ENCODE data around the gene PDZK1IP1.
"Not testable (repeated sequence)": the region's sequence is repeated elsewhere in the genome, so short reads cannot be mapped to it uniquely, and the experiment has no call there.

Gene PDZK1IP1

GRCh38 chr1:47174656-47175020 is 15.2 kb downstream of the PDZK1IP1 start:
- Histone ChIP-seq H3K4me2 (ENCODE audit: low read length) (no peak overlapping the region), H3K4me1 (ENCODE audit: control insufficient read depth, insufficient read depth, low read length) (peaks cover 3% of the 10 kb centered on the region), H3K9ac (ENCODE audit: low read depth, low read length) (no peak overlapping the region), H3K9me3 (replicated peaks; ENCODE audit: low read length) (no peaks in the 10 kb centered on the region), H3K36me3 (ENCODE audit: insufficient read depth, low read length) (no peaks in the 10 kb centered on the region), H3K27me3 (ENCODE audit: control insufficient read depth, insufficient read depth, low read length) (no peaks in the 10 kb centered on the region), H3K4me3 (ENCODE audit: low read length) (no peak overlapping the region)

- Histone ChIP-seq H3K27me3 (ENCODE audit: control insufficient read depth, insufficient read depth, low read length) (no peaks in the 10 kb centered on the region), H3K36me3 (ENCODE audit: insufficient read depth, low read length) (no peaks in the 10 kb centered on the region)
Measured at GRCh38 chr1:47172782-47173181, 17.1 kb downstream of the PDZK1IP1 start.

GRCh38 chr1:47164552-47164951 is 25.3 kb downstream of the PDZK1IP1 start:
- H3K9ac ChIP-seq (ENCODE audit: low read depth, low read length), result no peak overlapping the region
- no peaks in the 10 kb centered on the region for H3K9me3 ChIP-seq (replicated peaks; ENCODE audit: low read length)
- no peaks in the 10 kb centered on the region for H3K27me3 ChIP-seq (ENCODE audit: control insufficient read depth, insufficient read depth, low read length)
- H3K36me3 ChIP-seq (ENCODE audit: insufficient read depth, low read length), result no peaks in the 10 kb centered on the region
- H3K4me1 ChIP-seq (ENCODE audit: control insufficient read depth, insufficient read depth, low read length), result no peaks in the 10 kb centered on the region
- no peak overlapping the region for H3K4me2 ChIP-seq (ENCODE audit: low read length)
- H3K4me3 ChIP-seq (ENCODE audit: low read length), result no peak overlapping the region

More at GRCh38 chr1:47172782-47173181, 17.1 kb downstream of the PDZK1IP1 start:
- no peak overlapping the region for H3K4me2 ChIP-seq (ENCODE audit: low read length)
- no peaks in the 10 kb centered on the region for H3K9me3 ChIP-seq (replicated peaks; ENCODE audit: low read length)
- H3K9ac ChIP-seq (ENCODE audit: low read depth, low read length), result no peak overlapping the region
- no peak overlapping the region for H3K4me3 ChIP-seq (ENCODE audit: low read length)
- no peaks in the 10 kb centered on the region for H3K4me1 ChIP-seq (ENCODE audit: control insufficient read depth, insufficient read depth, low read length)

GRCh38 chr1:47161298-47162040 is 28.4 kb downstream of the PDZK1IP1 start:
- Histone ChIP-seq H3K9ac (ENCODE audit: low read depth, low read length) (no peak overlapping the region), H3K4me2 (ENCODE audit: low read length) (no peak overlapping the region), H3K4me1 (ENCODE audit: control insufficient read depth, insufficient read depth, low read length) (no peaks in the 10 kb centered on the region), H3K4me3 (ENCODE audit: low read length) (no peak overlapping the region), H3K9me3 (replicated peaks; ENCODE audit: low read length) (no peaks in the 10 kb centered on the region), H3K36me3 (ENCODE audit: insufficient read depth, low read length) (no peaks in the 10 kb centered on the region), H3K27me3 (ENCODE audit: control insufficient read depth, insufficient read depth, low read length) (no peaks in the 10 kb centered on the region)

GRCh38 chr1:47160716-47161115 is 29.1 kb downstream of the PDZK1IP1 start:
- H3K27me3 ChIP-seq (ENCODE audit: control insufficient read depth, insufficient read depth, low read length), result no peaks in the 10 kb centered on the region
- no peaks in the 10 kb centered on the region for H3K4me1 ChIP-seq (ENCODE audit: control insufficient read depth, insufficient read depth, low read length)
- no peak overlapping the region for H3K4me3 ChIP-seq (ENCODE audit: low read length)
- H3K4me2 ChIP-seq (ENCODE audit: low read length), result no peak overlapping the region
- H3K9ac ChIP-seq (ENCODE audit: low read depth, low read length), result no peak overlapping the region
- H3K36me3 ChIP-seq (ENCODE audit: insufficient read depth, low read length), result no peaks in the 10 kb centered on the region
- H3K9me3 ChIP-seq (replicated peaks; ENCODE audit: low read length), result no peaks in the 10 kb centered on the region

GRCh38 chr1:47157957-47158356 is 31.9 kb downstream of the PDZK1IP1 start:
- H3K4me2 ChIP-seq (ENCODE audit: low read length); H3K27me3 ChIP-seq (ENCODE audit: control insufficient read depth, insufficient read depth, low read length); H3K9ac ChIP-seq (ENCODE audit: low read depth, low read length); H3K36me3 ChIP-seq (ENCODE audit: insufficient read depth, low read length); H3K4me3 ChIP-seq (ENCODE audit: low read length); H3K4me1 ChIP-seq (ENCODE audit: control insufficient read depth, insufficient read depth, low read length); H3K9me3 ChIP-seq (replicated peaks; ENCODE audit: low read length): not testable (repeated sequence)

- H3K4me3 ChIP-seq (ENCODE audit: low read length); H3K9me3 ChIP-seq (replicated peaks; ENCODE audit: low read length); H3K36me3 ChIP-seq (ENCODE audit: insufficient read depth, low read length); H3K4me2 ChIP-seq (ENCODE audit: low read length); H3K9ac ChIP-seq (ENCODE audit: low read depth, low read length); H3K27me3 ChIP-seq (ENCODE audit: control insufficient read depth, insufficient read depth, low read length); H3K4me1 ChIP-seq (ENCODE audit: control insufficient read depth, insufficient read depth, low read length): not testable (repeated sequence)
Measured at GRCh38 chr1:47156457-47156856, 33.4 kb downstream of the PDZK1IP1 start.

- H3K4me3 ChIP-seq (ENCODE audit: low read length); H3K4me1 ChIP-seq (ENCODE audit: control insufficient read depth, insufficient read depth, low read length); H3K27me3 ChIP-seq (ENCODE audit: control insufficient read depth, insufficient read depth, low read length); H3K4me2 ChIP-seq (ENCODE audit: low read length); H3K36me3 ChIP-seq (ENCODE audit: insufficient read depth, low read length); H3K9me3 ChIP-seq (replicated peaks; ENCODE audit: low read length); H3K9ac ChIP-seq (ENCODE audit: low read depth, low read length): not testable (repeated sequence)
Measured at GRCh38 chr1:47149162-47149561, 40.7 kb downstream of the PDZK1IP1 start.

- H3K9me3 ChIP-seq (replicated peaks; ENCODE audit: low read length), result no peaks in the 10 kb centered on the region
- H3K4me2 ChIP-seq (ENCODE audit: low read length), result no peak overlapping the region
- H3K9ac ChIP-seq (ENCODE audit: low read depth, low read length), result no peak overlapping the region
- H3K4me3 ChIP-seq (ENCODE audit: low read length), result no peak overlapping the region
- no peaks in the 10 kb centered on the region for H3K4me1 ChIP-seq (ENCODE audit: control insufficient read depth, insufficient read depth, low read length)
- H3K36me3 ChIP-seq (ENCODE audit: insufficient read depth, low read length), result no peaks in the 10 kb centered on the region
- H3K27me3 ChIP-seq (ENCODE audit: control insufficient read depth, insufficient read depth, low read length), result no peaks in the 10 kb centered on the region
Measured at GRCh38 chr1:47147047-47147785, 42.6 kb downstream of the PDZK1IP1 start.

- not testable (repeated sequence) for H3K27me3 ChIP-seq (ENCODE audit: control insufficient read depth, insufficient read depth, low read length); H3K9ac ChIP-seq (ENCODE audit: low read depth, low read length); H3K9me3 ChIP-seq (replicated peaks; ENCODE audit: low read length); H3K4me3 ChIP-seq (ENCODE audit: low read length); H3K4me1 ChIP-seq (ENCODE audit: control insufficient read depth, insufficient read depth, low read length); H3K36me3 ChIP-seq (ENCODE audit: insufficient read depth, low read length); H3K4me2 ChIP-seq (ENCODE audit: low read length)
Measured at GRCh38 chr1:47146495-47146894, 43.3 kb downstream of the PDZK1IP1 start.

GRCh38 chr1:47143654-47144053 is 46.2 kb downstream of the PDZK1IP1 start:
- H3K27me3 ChIP-seq (ENCODE audit: control insufficient read depth, insufficient read depth, low read length); H3K9ac ChIP-seq (ENCODE audit: low read depth, low read length); H3K9me3 ChIP-seq (replicated peaks; ENCODE audit: low read length); H3K4me2 ChIP-seq (ENCODE audit: low read length); H3K4me3 ChIP-seq (ENCODE audit: low read length); H3K36me3 ChIP-seq (ENCODE audit: insufficient read depth, low read length); H3K4me1 ChIP-seq (ENCODE audit: control insufficient read depth, insufficient read depth, low read length): not testable (repeated sequence)

- H3K4me3 ChIP-seq (ENCODE audit: low read length); H3K36me3 ChIP-seq (ENCODE audit: insufficient read depth, low read length); H3K4me1 ChIP-seq (ENCODE audit: control insufficient read depth, insufficient read depth, low read length); H3K9me3 ChIP-seq (replicated peaks; ENCODE audit: low read length); H3K9ac ChIP-seq (ENCODE audit: low read depth, low read length); H3K4me2 ChIP-seq (ENCODE audit: low read length); H3K27me3 ChIP-seq (ENCODE audit: control insufficient read depth, insufficient read depth, low read length): not testable (repeated sequence)
Measured at GRCh38 chr1:47140358-47140757, 49.5 kb downstream of the PDZK1IP1 start.
